Measurements from ENCODE around the gene DENND4A. TPM values are rescaled to one million over a fixed set of nuclear protein-coding genes. Genes with fewer than 3 reads are reported as not detected.
"Not testable (repeated sequence)": the region's sequence is repeated elsewhere in the genome, so short reads cannot be mapped to it uniquely, and the experiment has no call there.

DENND4A gene
- total RNA-seq, 1 experiment from 2014 or later, result 8.6 TPM

DNA sequence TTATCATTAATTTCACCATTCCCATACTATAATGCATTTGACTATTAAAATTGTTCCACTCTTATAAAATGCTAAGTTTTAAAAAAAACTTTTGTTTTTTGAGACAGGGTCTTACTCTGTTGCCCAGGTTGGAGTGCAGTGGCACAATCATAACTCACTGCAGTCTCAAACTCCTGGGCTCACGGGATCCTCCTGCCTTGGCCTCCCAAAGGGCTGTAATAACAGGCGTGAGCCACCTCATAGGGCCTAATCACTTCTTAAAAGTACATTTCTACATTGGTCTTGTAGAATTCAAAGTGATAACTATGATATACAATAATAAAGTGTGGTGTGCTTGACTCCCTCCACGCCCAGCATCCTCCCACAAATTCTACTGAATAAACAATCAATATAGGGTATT lies 3.0 kb downstream of the DENND4A start:
- no peak for DNase-seq (ENCODE audit: low read depth)

DNA sequence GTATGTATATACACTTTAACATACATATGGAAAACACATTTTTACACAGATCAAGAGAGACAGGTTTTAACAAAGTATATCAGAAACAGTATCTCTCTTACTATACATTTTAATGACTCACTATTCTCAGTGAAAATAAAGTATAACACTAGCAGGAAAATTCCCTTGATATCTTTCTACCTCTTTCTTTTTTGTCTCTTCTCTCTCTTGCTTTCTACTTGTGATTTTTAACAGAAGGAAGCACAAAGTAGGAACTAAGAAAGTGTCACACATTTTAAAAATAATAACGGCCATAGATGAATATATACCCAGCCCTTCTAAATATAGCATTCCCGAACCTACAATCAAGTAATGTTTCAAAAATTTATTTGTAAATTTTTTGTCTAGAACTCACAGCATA lies 4.8 kb downstream of the DENND4A start:
- no peak for DNase-seq (ENCODE audit: low read depth)

DNA sequence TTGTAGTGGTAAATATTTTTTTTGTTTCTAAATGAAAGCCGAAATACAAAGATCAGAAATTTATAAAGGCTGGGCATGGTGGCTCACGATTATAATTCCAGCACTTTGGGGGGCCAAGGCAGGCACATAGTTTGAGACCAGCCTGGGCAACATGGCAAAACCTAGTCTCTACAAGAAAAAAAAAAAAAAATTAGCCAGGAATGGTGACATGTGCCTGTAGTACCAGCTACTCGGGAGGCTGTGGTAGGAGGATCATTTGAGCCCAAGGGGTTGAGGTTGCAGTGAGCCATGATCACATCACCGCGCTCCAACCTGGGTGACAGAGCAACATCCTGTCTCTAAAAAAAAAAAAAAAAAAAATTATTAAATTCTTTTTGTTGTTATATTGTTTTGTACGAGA lies 6.9 kb downstream of the DENND4A start:
- DNase-seq (ENCODE audit: low read depth), result no peak

DNA sequence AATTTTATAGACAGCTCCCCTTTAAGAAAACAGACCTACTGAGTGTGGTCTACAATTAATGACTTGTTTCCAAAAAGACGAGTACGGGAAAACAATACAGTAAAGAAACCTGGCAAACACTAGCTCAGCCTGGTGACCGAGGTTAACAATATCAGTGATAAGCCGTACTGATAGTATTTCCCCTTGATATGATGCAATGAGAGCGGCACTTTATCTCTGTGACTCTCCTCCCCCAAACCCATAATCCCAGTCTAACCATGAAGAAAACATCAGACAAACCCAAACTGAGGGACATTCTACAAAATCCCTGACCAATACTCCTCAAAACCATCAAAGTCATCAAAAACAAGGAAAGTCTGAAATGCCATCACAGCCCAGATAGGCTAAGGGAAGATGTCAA lies 8.2 kb downstream of the DENND4A start:
- no peak for DNase-seq (ENCODE audit: low read depth)

DNA sequence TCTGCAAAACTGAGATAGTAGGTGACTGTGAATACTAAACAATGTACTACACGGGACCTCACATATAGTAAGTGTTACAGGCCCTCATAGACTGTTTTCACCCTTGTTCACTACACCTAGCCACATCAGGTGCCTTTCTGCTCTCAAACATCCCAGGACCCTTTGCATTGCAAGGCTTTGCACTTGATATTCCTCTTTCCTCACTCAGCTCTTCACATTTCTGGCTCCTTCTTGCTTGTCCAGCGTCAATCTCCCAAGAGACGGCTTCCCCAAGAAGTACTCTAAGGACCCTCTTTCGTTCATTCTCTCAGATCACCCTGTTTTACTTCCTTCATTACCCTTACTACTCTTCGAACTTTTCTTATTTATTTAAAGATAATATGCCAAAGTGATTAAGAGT lies 10.0 kb downstream of the DENND4A start:
- no peak for DNase-seq (ENCODE audit: low read depth)

DNA sequence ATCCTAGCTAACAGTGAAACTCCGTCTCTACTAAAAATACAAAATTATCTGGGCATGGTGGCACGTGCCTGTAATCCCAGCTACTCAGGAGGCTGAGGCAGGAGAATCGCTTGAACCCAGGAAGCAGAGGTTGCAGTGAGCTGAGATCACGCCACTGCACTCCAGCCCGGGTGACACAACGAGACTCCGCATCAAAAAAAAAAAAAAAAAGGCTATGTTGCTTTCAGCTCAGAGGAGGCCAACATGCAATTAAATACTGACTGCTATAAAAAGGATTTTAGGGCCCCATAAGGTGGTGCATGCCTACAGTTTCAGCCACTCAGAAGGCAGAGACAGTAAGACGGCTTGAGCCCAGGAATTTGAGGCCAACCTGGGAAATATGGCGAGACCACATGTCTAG lies 13.4 kb downstream of the DENND4A start:
- DNase-seq (ENCODE audit: low read depth), result not testable (repeated sequence)

DNA sequence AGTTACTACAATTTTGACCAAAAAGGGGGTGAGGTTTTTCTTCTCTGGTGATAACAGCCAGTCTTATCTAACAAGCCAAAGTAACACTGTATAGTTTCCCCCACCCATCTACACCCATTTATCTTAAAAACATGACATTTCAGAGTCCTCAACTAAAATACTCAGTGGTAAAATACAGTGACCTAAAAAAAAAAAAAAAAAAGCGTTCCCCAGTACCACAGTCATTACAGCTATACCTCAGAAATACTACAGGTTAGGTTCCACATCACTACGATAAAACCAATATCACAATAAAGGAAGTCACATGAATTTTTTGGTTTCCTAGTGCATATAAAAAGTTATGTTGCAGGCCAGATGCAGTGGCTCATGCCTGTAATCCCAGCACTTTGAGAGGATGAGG lies 13.8 kb downstream of the DENND4A start:
- DNase-seq (ENCODE audit: low read depth), result no peak

DNA sequence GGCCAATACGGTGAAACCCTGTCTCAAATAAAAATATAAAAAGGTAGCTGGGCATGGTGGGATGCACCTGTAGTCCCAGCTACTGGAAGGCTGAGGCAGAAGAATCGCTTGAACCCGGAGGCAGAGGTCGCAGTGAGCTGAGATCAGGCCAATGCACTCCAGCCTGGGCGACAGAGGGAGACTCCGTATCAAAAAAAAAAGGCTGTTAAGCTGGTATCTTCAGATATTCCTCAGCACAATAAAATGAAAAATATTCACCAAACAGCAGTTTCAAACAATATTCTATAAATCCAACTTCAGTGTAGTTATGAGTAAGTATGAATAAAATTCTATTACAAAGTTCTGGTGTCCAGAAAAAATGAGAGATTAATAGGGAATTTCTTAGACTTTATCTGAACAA lies 14.2 kb downstream of the DENND4A start:
- DNase-seq (ENCODE audit: low read depth), result no peak

DNA sequence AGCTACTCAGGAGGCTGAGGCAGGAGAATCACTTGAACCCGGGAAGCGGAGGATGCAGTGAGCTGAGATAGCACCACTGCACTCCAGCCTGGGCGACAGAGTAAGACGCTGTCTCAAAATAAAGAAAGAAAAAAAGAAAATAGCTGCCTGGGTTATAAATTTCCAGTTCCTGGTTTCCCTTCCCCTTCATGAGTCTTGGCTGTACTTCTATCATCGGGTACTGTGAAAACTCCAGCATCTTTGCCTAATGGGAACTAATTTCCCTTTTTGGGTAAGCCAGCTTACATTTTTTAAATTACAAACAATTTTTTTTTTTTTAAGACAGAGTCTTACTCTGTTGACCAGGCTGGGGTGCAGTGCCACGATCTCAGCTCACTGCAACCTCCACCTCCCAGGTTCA lies 15.0 kb downstream of the DENND4A start:
- DNase-seq (ENCODE audit: low read depth), result no peak

DNA sequence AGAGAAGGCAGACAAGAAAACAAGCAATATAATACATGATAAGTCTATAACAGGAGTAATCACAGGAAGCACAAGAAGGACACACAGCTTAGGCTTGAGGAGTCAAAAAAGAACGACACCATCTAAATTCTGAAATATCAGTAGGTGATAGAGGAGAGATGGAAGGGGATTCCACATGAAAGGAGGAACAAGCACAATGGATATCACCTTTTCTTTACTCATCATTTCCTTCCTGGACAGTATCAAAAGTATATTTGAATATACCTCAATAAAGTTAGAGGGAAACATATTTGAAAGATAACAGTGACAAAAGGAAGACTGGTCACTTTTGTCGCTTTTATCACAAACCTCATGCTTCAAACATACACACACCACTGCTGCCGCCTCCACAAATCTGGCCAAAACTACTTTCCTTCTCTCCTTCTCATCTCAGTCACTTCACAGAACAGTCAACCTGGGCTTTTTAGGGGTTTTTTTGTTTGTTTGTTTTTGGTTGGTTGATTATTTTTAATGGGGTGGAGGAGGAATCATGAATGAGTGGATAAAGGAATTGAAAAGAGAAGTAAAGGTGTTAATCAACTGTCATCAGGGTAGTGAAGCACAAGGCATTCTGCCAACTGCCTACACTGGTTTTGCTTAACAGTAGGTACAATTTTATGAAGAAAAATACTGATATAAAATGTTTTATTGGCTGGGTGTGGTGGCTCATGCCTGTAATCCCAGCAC lies 18.5 kb downstream of the DENND4A start:
- no peak for DNase-seq (ENCODE audit: low read depth)

DNA sequence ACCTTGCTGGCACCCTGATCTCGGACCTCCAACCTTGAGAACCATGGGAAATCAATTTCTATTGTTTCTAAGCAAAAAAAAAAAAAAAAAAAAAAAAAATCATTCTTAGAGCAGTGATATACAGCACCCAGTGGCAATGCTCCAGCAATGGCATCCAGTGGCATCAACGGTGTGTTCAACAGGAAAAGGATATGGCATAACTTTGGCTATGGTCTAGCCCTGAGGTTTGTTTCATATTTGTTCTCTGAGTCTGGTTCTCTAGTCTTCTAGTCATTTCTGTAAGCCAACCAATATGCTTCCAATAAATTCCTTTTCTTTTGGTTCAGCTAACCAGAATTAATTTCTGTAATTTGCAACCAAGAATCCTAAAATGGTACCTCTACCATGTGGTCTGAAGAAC lies 19.2 kb downstream of the DENND4A start:
- no peak for DNase-seq (ENCODE audit: low read depth)

DNA sequence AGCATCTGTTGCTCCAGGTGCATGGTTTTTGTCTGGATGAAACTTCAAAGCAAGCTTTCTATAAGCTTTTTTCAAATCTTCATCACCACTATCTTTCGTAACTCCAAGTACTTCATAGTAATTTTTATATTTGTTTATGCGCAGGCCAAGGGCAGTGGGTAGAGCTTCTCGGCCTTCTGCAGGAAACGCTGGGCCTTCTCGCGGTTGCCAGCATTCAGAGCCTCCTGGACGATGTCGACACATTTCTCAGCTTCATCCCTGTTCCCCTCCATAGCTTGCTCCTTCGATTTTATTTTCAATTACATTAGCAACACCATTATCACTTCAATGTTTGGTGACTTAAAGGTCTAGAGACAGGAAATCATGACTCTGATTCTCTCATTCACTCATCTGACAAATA lies 20.2 kb downstream of the DENND4A start:
- DNase-seq (ENCODE audit: low read depth), result no peak

DNA sequence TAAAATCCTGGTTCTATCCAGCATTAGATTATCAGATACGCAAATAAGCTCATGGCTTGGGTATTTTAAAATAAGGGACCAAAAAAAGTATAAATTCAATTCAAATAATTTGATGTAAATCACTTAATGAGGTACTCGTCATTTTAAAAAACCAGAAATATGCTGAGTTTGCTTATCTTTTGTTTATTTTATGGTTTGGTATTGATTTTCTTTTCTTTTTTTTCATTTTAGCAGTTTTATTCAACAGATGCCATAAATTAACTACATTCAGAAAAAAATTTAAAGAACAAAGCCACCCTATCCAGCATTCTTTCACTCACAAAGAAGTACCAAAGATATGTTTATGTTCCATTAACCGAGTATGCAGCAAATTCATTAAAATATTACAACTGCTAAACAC lies 22.6 kb downstream of the DENND4A start:
- no peak for DNase-seq (ENCODE audit: low read depth)

DNA sequence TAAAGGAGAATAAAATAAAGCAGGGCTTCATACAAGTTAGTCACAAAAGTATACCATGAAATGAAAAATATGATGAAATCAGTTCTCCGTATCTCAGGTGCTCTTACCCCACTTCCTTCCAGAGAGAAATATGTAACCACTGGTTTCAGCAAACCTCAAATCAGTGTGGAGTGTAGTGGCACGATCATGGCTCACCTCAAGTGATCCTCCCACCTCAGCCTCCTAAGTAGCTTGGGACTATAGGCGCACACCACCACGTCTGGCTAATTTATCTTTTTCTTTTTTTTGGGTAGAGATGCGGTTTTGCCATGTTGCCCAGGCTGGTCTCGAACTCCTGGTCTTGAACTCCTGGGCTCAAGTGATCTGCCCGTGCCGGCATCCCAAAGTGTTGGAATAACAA lies 24.2 kb downstream of the DENND4A start:
- no peak for DNase-seq (ENCODE audit: low read depth)

DNA sequence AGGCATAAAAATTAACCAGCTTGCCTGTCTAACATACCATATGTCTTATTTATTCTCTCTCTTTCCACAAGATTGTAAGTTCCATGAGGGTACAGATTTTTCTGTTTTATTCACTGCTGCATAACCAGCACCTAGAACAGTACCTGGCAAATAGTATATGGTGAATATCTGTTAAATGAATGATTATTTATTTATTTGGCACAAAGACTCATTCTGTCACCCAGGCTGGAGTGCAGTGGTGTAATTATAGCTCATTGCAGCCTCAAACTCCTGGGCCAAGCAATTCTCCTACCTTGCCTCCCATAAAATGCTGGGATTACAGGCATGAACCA lies 24.9 kb downstream of the DENND4A start:
- no peak for DNase-seq (ENCODE audit: low read depth)

DNA sequence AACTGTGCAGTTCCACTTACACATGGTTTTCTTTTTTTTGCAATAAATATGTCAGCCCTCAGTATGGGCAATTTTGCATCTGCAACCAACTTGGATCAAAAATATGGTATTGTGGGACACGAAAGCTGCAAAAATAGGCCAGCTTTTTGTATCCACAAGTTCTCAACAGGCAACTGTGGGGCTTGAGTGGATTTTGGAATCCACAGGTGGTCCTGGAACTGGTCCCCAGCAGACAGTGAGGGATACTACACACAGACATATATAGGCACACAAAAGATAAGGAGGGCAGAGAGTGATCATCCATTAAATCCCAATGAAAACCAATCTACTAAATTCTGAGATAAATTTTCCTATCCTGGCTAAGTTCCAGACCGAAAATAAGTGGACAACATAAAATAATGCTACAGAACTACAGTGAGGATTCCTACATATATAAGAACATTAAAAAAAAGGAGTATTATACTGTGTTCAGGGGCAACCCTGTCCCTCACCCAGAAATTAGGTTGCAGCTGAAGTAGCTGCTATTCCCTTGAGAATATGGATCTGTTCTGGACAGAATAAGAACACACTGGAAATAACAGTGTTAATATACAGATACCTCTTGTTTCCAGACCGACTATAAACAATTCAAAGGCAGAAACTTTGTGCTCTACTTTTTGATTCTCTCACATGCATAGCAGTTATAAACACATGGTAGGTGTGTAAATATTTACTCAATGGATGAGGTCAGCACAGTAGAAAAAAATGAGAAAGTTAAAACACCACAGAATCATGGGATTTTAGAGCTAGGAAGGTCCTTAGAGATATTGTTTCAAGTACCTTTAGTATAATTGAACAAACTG lies 25.4 kb downstream of the DENND4A start:
- DNase-seq (ENCODE audit: low read depth), result no peak

DNA sequence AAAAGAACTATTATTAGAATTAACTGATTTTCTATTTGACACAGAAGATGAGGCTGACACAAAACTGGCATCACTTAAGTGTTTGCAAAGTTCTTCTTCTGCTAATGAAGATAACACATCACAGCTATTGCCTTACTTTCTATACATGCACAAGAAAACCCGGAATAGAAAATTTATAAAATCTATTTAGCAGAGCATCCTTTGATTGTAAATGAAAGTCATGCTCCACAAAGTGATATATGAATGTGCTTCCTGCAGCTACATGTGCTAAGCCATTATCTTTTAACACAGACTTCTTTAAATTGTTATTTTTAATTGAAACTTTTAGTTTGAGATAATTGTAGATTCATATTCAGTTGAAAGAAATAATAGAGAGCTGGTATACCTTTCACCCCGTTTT lies 27.0 kb downstream of the DENND4A start:
- no peak for DNase-seq (ENCODE audit: low read depth)

DNA sequence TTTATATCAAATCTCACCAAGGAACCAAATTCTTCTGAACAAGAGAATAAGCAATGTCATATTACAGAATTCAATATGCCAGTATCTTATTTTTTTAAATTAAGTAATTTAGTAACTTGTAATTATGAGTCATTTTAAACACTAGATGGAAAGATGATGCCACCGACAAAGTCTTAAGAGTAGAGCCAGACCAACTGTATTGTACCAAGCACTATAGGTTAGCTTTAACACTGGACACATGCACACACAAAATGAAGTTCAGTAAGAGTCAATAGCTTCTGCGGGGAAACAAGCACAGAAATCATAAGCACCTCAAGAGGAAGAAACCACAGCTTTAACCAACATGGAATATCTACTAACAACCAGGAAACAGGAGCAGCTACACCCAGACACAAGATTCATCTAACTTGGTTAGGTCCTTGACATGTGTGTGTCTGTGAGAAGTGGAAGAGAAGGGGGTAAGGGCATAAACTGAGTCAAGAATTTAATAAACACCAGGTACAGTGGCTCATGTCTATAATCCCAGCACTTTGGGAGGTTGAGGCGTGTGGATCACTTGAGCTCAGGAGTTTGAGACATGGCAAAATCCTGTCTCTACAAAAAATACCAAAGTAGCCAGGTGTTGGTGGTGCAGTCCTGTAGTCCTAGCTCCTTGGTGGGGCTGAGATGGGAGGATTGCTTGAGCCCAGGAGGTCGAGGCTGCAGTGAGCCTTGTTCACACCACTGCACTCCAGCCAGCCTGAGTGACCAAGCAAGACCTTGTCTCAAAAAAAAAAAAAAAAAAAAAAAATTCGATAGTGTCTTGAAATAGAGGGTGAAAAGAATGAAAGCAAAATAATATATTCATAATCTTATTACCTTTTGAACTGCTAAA lies 28.9 kb downstream of the DENND4A start:
- DNase-seq (ENCODE audit: low read depth), result no peak

DNA sequence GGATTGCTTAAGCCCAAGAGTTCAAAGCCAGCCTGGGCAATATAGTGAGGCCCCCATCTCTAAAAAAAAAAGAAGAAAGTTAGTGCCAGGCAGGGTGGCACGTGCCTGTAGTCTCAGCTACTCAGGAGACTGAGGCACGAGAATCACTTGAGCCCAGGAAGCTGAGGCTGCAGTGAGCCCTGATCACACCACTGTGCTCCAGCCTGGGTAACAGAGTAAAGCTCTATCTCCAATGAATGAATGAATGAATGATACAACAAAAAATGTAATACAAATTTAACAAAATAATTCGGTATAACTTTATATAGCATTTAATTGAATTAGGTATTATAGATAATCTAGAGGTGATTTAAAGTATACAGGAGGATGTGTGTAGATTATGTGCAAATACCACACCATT lies 29.7 kb downstream of the DENND4A start:
- DNase-seq (ENCODE audit: low read depth), result no peak

DNA sequence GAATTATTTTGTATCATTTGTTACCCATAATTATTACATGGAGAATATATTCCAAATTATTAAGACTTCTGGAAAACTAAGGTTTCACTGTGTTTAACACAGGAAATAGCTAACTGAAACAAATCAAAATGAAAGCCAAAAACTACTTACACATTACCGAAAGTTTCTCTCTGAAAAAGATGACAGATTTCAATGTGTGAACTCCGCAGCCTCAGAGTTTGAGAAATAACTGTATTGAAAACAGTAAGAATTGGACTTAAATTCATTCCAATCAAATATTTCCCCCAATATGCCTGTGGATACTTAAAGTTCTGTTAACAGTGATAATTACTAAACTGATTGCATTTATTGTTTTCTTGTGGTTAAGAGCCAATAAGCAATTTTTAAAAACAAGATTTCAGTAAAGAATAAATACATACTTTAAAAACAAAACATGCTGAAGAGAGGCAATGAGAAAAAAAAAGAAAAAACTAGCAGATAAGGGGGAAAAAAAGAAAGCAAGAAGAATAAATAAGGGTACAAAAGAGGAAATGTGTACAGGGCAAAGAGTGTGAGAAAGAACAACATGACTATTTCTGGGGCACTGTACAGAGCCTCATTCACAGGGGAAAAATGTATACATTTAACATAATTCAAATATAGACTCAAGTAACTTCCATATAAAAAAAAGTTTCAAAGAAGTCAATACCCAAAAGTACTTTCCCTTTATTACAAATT lies 30.7 kb downstream of the DENND4A start:
- no peak for DNase-seq (ENCODE audit: low read depth)

DNA sequence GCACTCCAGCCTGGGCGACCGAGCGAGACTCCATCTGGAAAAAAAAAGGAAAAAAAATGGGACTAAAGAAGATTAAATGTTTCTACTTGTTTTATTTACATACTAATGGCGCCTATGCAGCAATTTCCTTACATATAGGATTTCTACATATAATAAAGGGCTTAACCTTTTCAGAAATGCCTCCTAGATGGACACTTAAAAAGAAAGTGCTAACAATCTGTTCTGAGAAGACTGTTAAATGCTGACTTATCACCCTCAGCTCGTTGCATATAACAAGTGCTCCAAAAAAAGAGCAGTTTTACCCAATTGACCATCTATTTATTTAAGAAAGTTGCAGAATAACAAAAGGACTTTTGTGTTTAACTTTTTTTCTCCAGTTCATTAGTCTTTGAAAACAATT lies 32.7 kb downstream of the DENND4A start:
- no peak for DNase-seq (ENCODE audit: low read depth)

DNA sequence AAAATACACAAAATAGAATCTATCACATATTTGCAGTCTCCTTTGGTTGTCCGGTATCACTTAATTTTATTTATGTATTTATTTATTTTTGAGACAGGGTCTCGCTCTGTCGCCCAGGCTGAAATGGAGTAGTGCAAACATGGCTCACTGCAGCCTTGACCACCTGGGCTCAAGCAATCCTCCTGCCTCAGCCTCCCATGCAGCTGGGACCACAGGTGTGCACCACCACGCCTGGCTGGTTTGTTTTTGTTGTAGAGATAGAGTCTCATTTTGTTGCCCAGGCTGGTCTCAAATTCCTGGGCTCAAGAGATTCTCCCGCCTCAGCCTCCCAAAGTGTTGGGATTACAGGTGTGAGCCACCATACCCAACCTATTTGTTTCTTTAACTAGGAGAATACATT lies 33.9 kb downstream of the DENND4A start:
- no peak for DNase-seq (ENCODE audit: low read depth)
